B cell (primary cell): ENCODE measurements around the gene C2CD2L. TPM values are rescaled to one million over a fixed set of nuclear protein-coding genes. Genes with fewer than 3 reads are reported as not detected.

Experiments used
- ATAC-seq: fragments of 200-7000 bp; cut with Tn5 transposase; one replicate; pipeline ENCODE4 v1.10.0; 2021; ENCODE audit warnings: low read depth, mild to moderate bottlenecking, moderate number of reproducible peaks, moderate library complexity
- CTCF ChIA-PET: fragments of 350-600 bp; sonication (Branson Sonifier 250); formaldehyde crosslinking; loops from one replicate; lab custom pipeline; 2021; ENCODE audit warnings: antibody characterized with exemption, inconsistent platforms; lab: Charles Lee
- POLR2A ChIA-PET: fragments of 350-600 bp; sonication (Branson Sonifier 250); formaldehyde crosslinking; loops from one replicate; lab custom pipeline; 2021; ENCODE audit warnings: antibody characterized with exemption; lab: Charles Lee
- DNase-seq: peaks from one replicate; pipeline ENCODE4 v3.0.0; 2013
- H2AFZ ChIP-seq: 2 replicates; pipeline ENCODE4 v1.6.1; 2012; ENCODE audit warnings: mild to moderate bottlenecking, low read depth, low read length; ENCODE audit not compliant: insufficient read depth, poor library complexity, severe bottlenecking
- H3K27ac ChIP-seq, 2 donors: 1 replicate in 1 of 2; 2 replicates in 1 of 2; pipeline ENCODE4 v1.5.1; 2012 to 2013; ENCODE audit warnings: low read length in 2 of 2, mild to moderate bottlenecking in 2 of 2, moderate library complexity in 1 of 2
- H3K27me3 ChIP-seq, 4 experiments: fragments of 200-600 bp in 1 of 4; sonication (generic) in 1 of 4; replicated peaks in 1 of 4; 1 replicate in 2 of 4; 2 replicates in 2 of 4; pipeline versions ENCODE4 v1.6.1 to v1.7.0; 2013 to 2016; ENCODE audit warnings: low read length in 3 of 4, mild to moderate bottlenecking in 2 of 4, mixed read lengths in 1 of 4, moderate library complexity in 1 of 4; ENCODE audit not compliant: insufficient read depth in 4 of 4, control insufficient read depth in 3 of 4; ENCODE audit errors: control extremely low read depth in 1 of 4
- H3K36me3 ChIP-seq, 2 experiments: replicated peaks in 1 of 2; 1 replicate in 1 of 2; 2 replicates in 1 of 2; pipeline versions ENCODE4 v1.6.1 to v1.7.1; 2013; ENCODE audit warnings: low read length in 1 of 2; ENCODE audit not compliant: insufficient read depth in 2 of 2, control insufficient read depth in 1 of 2; ENCODE audit errors: control extremely low read depth in 1 of 2, extremely low read depth in 1 of 2
- H3K4me1 ChIP-seq, 2 donors: fragments of 200-600 bp in 1 of 2; sonication (generic) in 1 of 2; 1 replicate in 1 of 2; 2 replicates in 1 of 2; pipeline versions ENCODE4 v1.5.1 to v1.6.1; 2013 to 2017; ENCODE audit warnings: low read length in 2 of 2; ENCODE audit not compliant: control insufficient read depth in 2 of 2, insufficient read depth in 2 of 2
- H3K4me2 ChIP-seq: replicated peaks from 2 replicates; pipeline ENCODE3; 2012; ENCODE audit warnings: mild to moderate bottlenecking, low read depth, low read length; ENCODE audit not compliant: poor library complexity, severe bottlenecking
- H3K4me3 ChIP-seq, 5 experiments: fragments of 200-600 bp in 1 of 5; sonication (generic) in 1 of 5; 1 replicate in 3 of 5; 2 replicates in 2 of 5; pipeline versions ENCODE4 v1.5.1 to v1.7.0; 2011 to 2016; ENCODE audit warnings: low read length in 4 of 5, mild to moderate bottlenecking in 4 of 5, low read depth in 2 of 5, control low read depth in 1 of 5, moderate library complexity in 1 of 5; ENCODE audit not compliant: insufficient read depth in 1 of 5; ENCODE audit errors: control extremely low read depth in 1 of 5, extremely low read depth in 1 of 5
- H3K79me2 ChIP-seq: fragments of 200-600 bp; sonication (generic); one replicate; pipeline ENCODE4 v1.6.0; 2016; ENCODE audit warnings: low read length; ENCODE audit not compliant: control insufficient read depth, insufficient read depth
- H3K9ac ChIP-seq: fragments of 200-600 bp; sonication (generic); 2 replicates; pipeline ENCODE4 v1.6.1; 2017; ENCODE audit warnings: mild to moderate bottlenecking, low read length, moderate library complexity
- H3K9me3 ChIP-seq, 3 donors: one replicate each; pipeline versions ENCODE4 v1.6.1 to v1.7.1; 2013; ENCODE audit warnings: low read length in 2 of 3; ENCODE audit not compliant: control insufficient read depth in 2 of 3, insufficient read depth in 1 of 3; ENCODE audit errors: control extremely low read depth in 1 of 3
- H4K20me1 ChIP-seq: 2 replicates; pipeline ENCODE4 v1.6.0; 2012; ENCODE audit warnings: mild to moderate bottlenecking, low read length; ENCODE audit not compliant: insufficient read depth, control insufficient read depth, poor library complexity, severe bottlenecking
- H3K27ac Mint-ChIP-seq: one replicate; pipeline ENCODE4 v1.8.0; 2021; ENCODE audit warnings: mixed read lengths
- H3K27me3 Mint-ChIP-seq: one replicate; pipeline ENCODE4 v1.8.0; 2021; ENCODE audit warnings: mixed read lengths
- H3K4me1 Mint-ChIP-seq: one replicate; pipeline ENCODE4 v1.8.0; 2021; ENCODE audit warnings: mixed read lengths
- H3K4me3 Mint-ChIP-seq: one replicate; pipeline ENCODE4 v1.8.0; 2021; ENCODE audit warnings: mixed read lengths
- H3K9me3 Mint-ChIP-seq: one replicate; pipeline ENCODE4 v1.8.0; 2022; ENCODE audit warnings: mixed read lengths; ENCODE audit not compliant: insufficient read depth
- EZH2 ChIP-seq: IDR thresholded peaks from 2 replicates; pipeline ENCODE4 v1.6.1; 2012; ENCODE audit warnings: borderline replicate concordance, low read depth, mild to moderate bottlenecking, moderate library complexity, low read length; ENCODE audit not compliant: insufficient read depth, poor library complexity, severe bottlenecking
- WGBS: methylation state at CpG from one replicate; pipeline ENCODE4 v1.1.5; 2013; ENCODE audit warnings: missing lambda C conversion rate; ENCODE audit not compliant: insufficient coverage; 5-methylcytosine and 5-hydroxymethylcytosine counted together
- intact Hi-C: fragments of 100-400 bp; cut with micrococcal nuclease; formaldehyde crosslinking; loops from one replicate; pipeline ENCODE4 v1.10.0; 2022
- polyA plus RNA-seq: library from polyadenylated mRNA; depleted of rRNA; stranded (reverse); fragments of >200 nt; gene quantifications from 2 replicates; pipeline ENCODE4 v1.2.3, GENCODE V29; 2012
- total RNA-seq, 2 donors: library from RNA; stranded (reverse); fragments of 120-200 nt in 1 of 2; gene quantifications; 1 replicate in 1 of 2; 2 replicates in 1 of 2; pipeline versions ENCODE4 v1.2.3 to v1.2.4, GENCODE V29; 2013 to 2022
- TF ChIP-seq, protein P1 (sequence below): fragments of 200-600 bp; IDR thresholded peaks from one replicate; pipeline ENCODE4 v1.8.0; 2022; ENCODE audit warnings: antibody characterized with exemption, mild to moderate bottlenecking

The C2CD2L gene
- total and polyA plus RNA-seq, 2 donors (not counting 1 experiment from before 2014, with no cell fraction given) = 9.5 to 17.0 TPM

DNA sequence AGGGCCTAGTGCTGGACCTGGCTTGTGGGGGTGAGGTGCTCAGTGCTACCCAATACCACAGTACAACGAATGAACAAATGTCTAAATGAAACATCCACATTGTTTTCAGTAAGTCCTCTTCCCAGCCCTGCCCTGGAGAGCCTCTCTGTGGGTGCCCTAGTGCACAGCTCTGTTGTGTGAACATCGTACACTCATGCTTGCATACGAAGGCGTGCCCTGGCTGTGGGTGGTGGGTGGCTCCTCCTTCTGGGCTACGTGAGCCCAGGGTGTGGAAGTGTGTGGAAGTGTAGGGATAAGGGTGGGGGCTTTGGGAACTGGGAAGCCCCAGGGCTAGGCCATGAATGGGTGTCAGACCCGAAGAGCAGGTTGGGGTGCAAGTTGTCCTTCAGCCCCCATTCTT lies 60.8 kb downstream of the C2CD2L start:
- H2AFZ ChIP-seq = no peak overlapping the region
- peaks cover 4% of the 10 kb centered on the region for H3K4me1 Mint-ChIP-seq
- CTCF ChIA-PET = interaction anchor here (1.3 to 2.1 kb wide), 4 partner anchors 29 to 170 kb away, joined by 6 to 8 read pairs (median 6); no protein-coding TSS in a partner anchor
- ATAC-seq (no peak), DNase-seq (no peak)
- H3K9me3 Mint-ChIP-seq = no peaks in the 10 kb centered on the region
- no peaks in the 10 kb centered on the region for H3K9me3 ChIP-seq
- H3K27ac ChIP-seq = no peak overlapping the region
- H3K9ac ChIP-seq = no peak overlapping the region
- WGBS = 79% methylated on average over 5 of the region's 6 CpGs
- intact Hi-C loops = loop anchor here (1.0 to 2.0 kb wide), 4 partner anchors 29 to 155 kb away; partner anchors contain the start of gene CBL
- H3K79me2 ChIP-seq = no peaks in the 10 kb centered on the region
- no peak for TF ChIP-seq EZH2
- TF ChIP-seq, protein P1, sequence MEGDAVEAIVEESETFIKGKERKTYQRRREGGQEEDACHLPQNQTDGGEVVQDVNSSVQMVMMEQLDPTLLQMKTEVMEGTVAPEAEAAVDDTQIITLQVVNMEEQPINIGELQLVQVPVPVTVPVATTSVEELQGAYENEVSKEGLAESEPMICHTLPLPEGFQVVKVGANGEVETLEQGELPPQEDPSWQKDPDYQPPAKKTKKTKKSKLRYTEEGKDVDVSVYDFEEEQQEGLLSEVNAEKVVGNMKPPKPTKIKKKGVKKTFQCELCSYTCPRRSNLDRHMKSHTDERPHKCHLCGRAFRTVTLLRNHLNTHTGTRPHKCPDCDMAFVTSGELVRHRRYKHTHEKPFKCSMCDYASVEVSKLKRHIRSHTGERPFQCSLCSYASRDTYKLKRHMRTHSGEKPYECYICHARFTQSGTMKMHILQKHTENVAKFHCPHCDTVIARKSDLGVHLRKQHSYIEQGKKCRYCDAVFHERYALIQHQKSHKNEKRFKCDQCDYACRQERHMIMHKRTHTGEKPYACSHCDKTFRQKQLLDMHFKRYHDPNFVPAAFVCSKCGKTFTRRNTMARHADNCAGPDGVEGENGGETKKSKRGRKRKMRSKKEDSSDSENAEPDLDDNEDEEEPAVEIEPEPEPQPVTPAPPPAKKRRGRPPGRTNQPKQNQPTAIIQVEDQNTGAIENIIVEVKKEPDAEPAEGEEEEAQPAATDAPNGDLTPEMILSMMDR = no peak
- no peak overlapping the region for H3K4me2 ChIP-seq
- POLR2A ChIA-PET = no interaction called here
- no peak overlapping the region for H3K4me3 ChIP-seq
- peaks cover 5 to 12% of the 10 kb centered on the region in 2 donors for H3K4me1 ChIP-seq
- H3K27ac Mint-ChIP-seq = no peak overlapping the region
- peak overlapping the region; percentile 92 for H3K4me3 Mint-ChIP-seq
- H3K27me3 ChIP-seq = no peaks in the 10 kb centered on the region
- H3K36me3 ChIP-seq = no peaks in the 10 kb centered on the region
- H3K27me3 Mint-ChIP-seq = no peaks in the 10 kb centered on the region
- no peaks in the 10 kb centered on the region for H4K20me1 ChIP-seq

Other genes starting within 250 kb of the C2CD2L start
- gene CXCR5, start 223.5 kb upstream of the C2CD2L start, total RNA-seq = 108 and 111 TPM in 2 replicates
- 125 and 163 TPM in 2 replicates for gene CXCR5, start 223.5 kb upstream of the C2CD2L start, polyA plus RNA-seq
- 40.8 and 44.0 TPM in 2 replicates for gene BCL9L, start 181.4 kb upstream of the C2CD2L start, total RNA-seq
- 12.6 and 15.1 TPM in 2 replicates for gene BCL9L, start 181.4 kb upstream of the C2CD2L start, polyA plus RNA-seq
- gene UPK2, start 151.0 kb upstream of the C2CD2L start, total RNA-seq = not detected in 2 replicates
- 0.40 and 0.43 TPM in 2 replicates for gene UPK2, start 151.0 kb upstream of the C2CD2L start, polyA plus RNA-seq
- not detected in 2 replicates for gene FOXR1, start 135.6 kb upstream of the C2CD2L start, total RNA-seq
- gene FOXR1, start 135.6 kb upstream of the C2CD2L start, polyA plus RNA-seq = not detected in 2 replicates
- 122 and 138 TPM in 2 replicates for gene CENATAC, start 109.2 kb upstream of the C2CD2L start, total RNA-seq
- 50.1 and 79.6 TPM in 2 replicates for gene CENATAC, start 109.2 kb upstream of the C2CD2L start, polyA plus RNA-seq
- gene RPS25, start 89.0 kb upstream of the C2CD2L start, total RNA-seq = 1,713 and 1,823 TPM in 2 replicates
- gene RPS25, start 89.0 kb upstream of the C2CD2L start, polyA plus RNA-seq = 1,827 and 2,003 TPM in 2 replicates
- 61.5 and 64.5 TPM in 2 replicates for gene TRAPPC4, start 88.6 kb upstream of the C2CD2L start, total RNA-seq
- gene TRAPPC4, start 88.6 kb upstream of the C2CD2L start, polyA plus RNA-seq = 61.4 and 83.5 TPM in 2 replicates
- 13.2 and 14.3 TPM in 2 replicates for gene SLC37A4, start 76.5 kb upstream of the C2CD2L start, total RNA-seq
- 23.5 and 26.3 TPM in 2 replicates for gene SLC37A4, start 76.5 kb upstream of the C2CD2L start, polyA plus RNA-seq
- gene HYOU1, start 50.1 kb upstream of the C2CD2L start, total RNA-seq = 46.2 and 48.7 TPM in 2 replicates
- gene HYOU1, start 50.1 kb upstream of the C2CD2L start, polyA plus RNA-seq = 38.5 and 64.4 TPM in 2 replicates
- gene VPS11, start 39.5 kb upstream of the C2CD2L start, total RNA-seq = 64.7 and 71.1 TPM in 2 replicates
- 31.6 and 35.7 TPM in 2 replicates for gene VPS11, start 39.5 kb upstream of the C2CD2L start, polyA plus RNA-seq
- 7.6 and 9.2 TPM in 2 replicates for gene HMBS, start 22.5 kb upstream of the C2CD2L start, total RNA-seq
- gene HMBS, start 22.5 kb upstream of the C2CD2L start, polyA plus RNA-seq = 17.7 and 18.2 TPM in 2 replicates
- 34.5 and 38.3 TPM in 2 replicates for gene DPAGT1, start 5.5 kb upstream of the C2CD2L start, total RNA-seq
- gene DPAGT1, start 5.5 kb upstream of the C2CD2L start, polyA plus RNA-seq = 60.3 and 64.3 TPM in 2 replicates
- 78.7 and 84.6 TPM in 2 replicates for gene HINFP, start 14.2 kb downstream of the C2CD2L start, total RNA-seq
- gene HINFP, start 14.2 kb downstream of the C2CD2L start, polyA plus RNA-seq = 51.5 and 60.6 TPM in 2 replicates
- not detected in 2 replicates for gene ABCG4, start 41.7 kb downstream of the C2CD2L start, total RNA-seq
- not detected in 2 replicates for gene ABCG4, start 41.7 kb downstream of the C2CD2L start, polyA plus RNA-seq
- 9.6 and 10.4 TPM in 2 replicates for gene NLRX1, start 61.4 kb downstream of the C2CD2L start, total RNA-seq
- 4.5 and 6.3 TPM in 2 replicates for gene NLRX1, start 61.4 kb downstream of the C2CD2L start, polyA plus RNA-seq
- 0.22 and 0.76 TPM in 2 replicates for gene NHERF4, start 78.1 kb downstream of the C2CD2L start, total RNA-seq
- 0.61 TPM in 1 of 2 replicates, not detected in the other for gene NHERF4, start 78.1 kb downstream of the C2CD2L start, polyA plus RNA-seq
- gene CBL, start 99.0 kb downstream of the C2CD2L start, total RNA-seq = 35.2 and 38.7 TPM in 2 replicates
- 11.7 and 12.5 TPM in 2 replicates for gene CBL, start 99.0 kb downstream of the C2CD2L start, polyA plus RNA-seq
- 0.29 and 0.42 TPM in 2 replicates for gene MCAM, start 209.8 kb downstream of the C2CD2L start, total RNA-seq
- gene MCAM, start 209.8 kb downstream of the C2CD2L start, polyA plus RNA-seq = 1.1 and 1.4 TPM in 2 replicates
- gene RNF26, start 227.2 kb downstream of the C2CD2L start, total RNA-seq = 21.3 and 21.8 TPM in 2 replicates
- gene RNF26, start 227.2 kb downstream of the C2CD2L start, polyA plus RNA-seq = 11.6 and 15.5 TPM in 2 replicates
- not detected in 2 replicates for gene C1QTNF5, start 233.5 kb downstream of the C2CD2L start, total RNA-seq
- not detected in 2 replicates for gene C1QTNF5, start 233.5 kb downstream of the C2CD2L start, polyA plus RNA-seq
- gene MFRP, start 239.4 kb downstream of the C2CD2L start, total RNA-seq = not detected in 2 replicates
- gene MFRP, start 239.4 kb downstream of the C2CD2L start, polyA plus RNA-seq = not detected in 2 replicates